Measurements from ENCODE around the gene CENPT. TPM values are rescaled to one million over a fixed set of nuclear protein-coding genes. Genes with fewer than 3 reads are reported as not detected.

Gene CENPT
- total and polyA plus RNA-seq, 2 of the 8 experiments (the other 6 are each of a cell fraction or from before 2014, with no cell fraction given): 42.4 to 53.4 TPM

DNA sequence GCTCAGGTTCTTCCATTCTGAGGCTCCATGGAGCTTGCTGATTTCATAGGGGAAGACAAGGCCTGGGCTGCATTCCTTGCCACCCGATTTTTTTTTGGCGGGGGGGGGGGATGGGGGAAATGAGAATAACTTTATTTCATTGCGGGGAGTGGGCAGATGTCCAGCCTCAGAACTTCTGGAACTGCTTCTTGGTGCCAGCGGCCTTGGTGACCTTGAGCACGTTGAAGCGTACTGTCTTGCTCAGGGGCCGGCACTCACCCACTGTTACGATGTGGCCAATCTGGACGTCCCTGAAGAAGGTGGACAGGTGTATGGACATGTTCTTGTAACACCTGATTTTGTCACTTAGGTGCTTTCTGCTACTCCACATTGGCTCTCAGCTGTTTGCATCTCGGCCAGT lies 8.3 kb upstream of the CENPT start:
- Histone ChIP-seq H3K4me1 (replicated peaks in 1 of 4; ENCODE audit: control insufficient read depth in 3 of 4, insufficient read depth in 4 of 4, low read length in 3 of 4) (peaks cover 8 to 15% (median 13%) of the 10 kb centered on the region in 4 experiments), H3K23ac (ENCODE audit: insufficient read length) (no peak overlapping the region), H2AFZ (ENCODE audit: low read length) (no peak overlapping the region), H3K56ac (replicated peaks; ENCODE audit: insufficient read length, low read depth, low read length) (no peak overlapping the region), H3K9me3 (ENCODE audit: insufficient read depth in 2 of 2, low read depth in 1 of 2, low read length in 1 of 2) (no peaks in the 10 kb centered on the region), H3K4me2 (ENCODE audit: insufficient read depth in 1 of 2, low read depth in 2 of 2, low read length in 2 of 2) (no peak overlapping the region; a peak in 1 of 4 replicates), H3K23me2 (ENCODE audit: low read depth, low read length) (no peaks in the 10 kb centered on the region), H3K27me3 (replicated peaks in 1 of 4; ENCODE audit: control insufficient read depth in 3 of 4, extremely low read depth in 1 of 4, insufficient read depth in 3 of 4, low read length in 3 of 4) (no peaks in the 10 kb centered on the region), H3K14ac (ENCODE audit: insufficient read length) (no peak overlapping the region), H4K8ac (ENCODE audit: extremely low read depth, insufficient read depth, low read length) (no peak overlapping the region), H3K79me1 (ENCODE audit: low read depth, low read length) (peaks cover 27% of the 10 kb centered on the region), H3K4ac (replicated peaks; ENCODE audit: insufficient read length, low read depth, low read length) (no peak overlapping the region), H3K9ac (replicated peaks in 1 of 4; ENCODE audit: extremely low read depth in 1 of 4, low read depth in 3 of 4, low read length in 3 of 4) (no peak overlapping the region), H3K4me3 (ENCODE audit: extremely low read depth in 1 of 4, insufficient read depth in 2 of 4, low read depth in 3 of 4, low read length in 4 of 4) (no peak overlapping the region), H2BK15ac (ENCODE audit: low read length) (no peak overlapping the region), H2BK120ac (replicated peaks; ENCODE audit: low read depth, low read length) (no peak overlapping the region), H2BK5ac (ENCODE audit: low read depth, low read length) (no peak overlapping the region), H4K20me1 (replicated peaks in 1 of 2; ENCODE audit: control insufficient read depth in 1 of 2, insufficient read depth in 2 of 2, low read length in 2 of 2) (peaks cover 27 to 41% of the 10 kb centered on the region in 2 experiments), H2AK5ac (ENCODE audit: low read depth, low read length) (no peak overlapping the region), H3K18ac (ENCODE audit: extremely low read depth, low read length) (no peak overlapping the region; the same call in 1 of the 2 replicates), H4K5ac (ENCODE audit: insufficient read length, low read depth, low read length) (no peak overlapping the region), H2BK12ac (ENCODE audit: low read depth, low read length) (no peak overlapping the region; the same call in 1 of the 2 replicates), H3K36me3 (ENCODE audit: control insufficient read depth in 2 of 4, insufficient read depth in 4 of 4, low read length in 3 of 4) (peaks cover 0 to 7% (median 3%) of the 10 kb centered on the region in 4 experiments; a peak in 4 of 8 replicates), H3K27ac (ENCODE audit: low read depth, low read length) (no peak overlapping the region), H3K79me2 (ENCODE audit: control insufficient read depth in 1 of 2, insufficient read depth in 2 of 2, low read length in 2 of 2) (peaks cover 39 to 94% of the 10 kb centered on the region in 2 experiments), H4K91ac (replicated peaks; ENCODE audit: insufficient read length, low read length) (no peak overlapping the region), H2BK20ac (ENCODE audit: low read length) (0 out of 2 replicates have a peak overlapping the region, but pooled peaks have one; percentile 61)
- CTCF ChIA-PET (ENCODE audit: partially characterized antibody): interaction anchor here (0.8 to 3.5 kb wide), 7 partner anchors 9 to 125 kb away, joined by 3 to 20 read pairs (median 5); partner anchors contain the start of gene NRN1L
- FAIRE-seq (no peak), DNase-seq (ENCODE audit: low read depth in 1 of 2, low spot score in 2 of 2) (no peak)
- WGBS, 2 experiments (ENCODE audit: extremely low coverage in 1 of 2, insufficient coverage in 1 of 2, insufficient read length in 1 of 2, insufficient replicate concordance in 2 of 2, low coverage in 1 of 2, low lambda C conversion rate in 2 of 2, missing lambda C conversion rate in 1 of 2): 92% methylated on average over 10 of the region's 10 CpGs; no CpG with 5 or more reads in 1 of the 2 experiments
- POLR2A ChIA-PET (ENCODE audit: partially characterized antibody): interaction anchor here (0.7 to 2.9 kb wide), 7 partner anchors 8 to 196 kb away, joined by 3 to 27 read pairs (median 4); partner anchors contain the start of genes CENPT, EDC4 and NUTF2
- TF ChIP-seq JUN (IDR thresholded peaks at IDR 0.05; ENCODE audit: low read depth, low read length): no peak
- no peak for TF ChIP-seq FOSL1 (IDR thresholded peaks at IDR 0.05; ENCODE audit: insufficient read depth, low read depth, low read length)
- no peak for TF ChIP-seq MAFK (IDR thresholded peaks at IDR 0.05; ENCODE audit: low read depth, low read length)
- TF ChIP-seq GABPA (IDR thresholded peaks at IDR 0.05; ENCODE audit: borderline replicate concordance, insufficient read depth, low read length): no peak
- TF ChIP-seq YY1 (IDR thresholded peaks at IDR 0.05; ENCODE audit: low read depth, low read length): no peak
- no peak for TF ChIP-seq EZH2 (IDR thresholded peaks at IDR 0.05; ENCODE audit: low read depth, low read length, severe bottlenecking)
- TF ChIP-seq SIRT6 (IDR thresholded peaks at IDR 0.05; ENCODE audit: low read length): no peak
- no peak for TF ChIP-seq POLR2A (IDR thresholded peaks at IDR 0.05; ENCODE audit: control extremely low read depth in 1 of 2, low read depth in 2 of 2, low read length in 2 of 2)
